Suprapubic skin (tissue), 4 donors: ENCODE results near the gene KRTAP3-3. TPM values are rescaled to one million over a fixed set of nuclear protein-coding genes. Genes with fewer than 3 reads are reported as not detected.
"Not testable (repeated sequence)": the region's sequence is repeated elsewhere in the genome, so short reads cannot be mapped to it uniquely, and the experiment has no call there.

Source experiments
- DNase-seq, 2 donors: peaks; one replicate each; pipeline ENCODE4 v3.0.0-alpha.2; 2019; ENCODE audit warnings: low spot score in 2 of 2
- H3K27ac ChIP-seq: fragments of 200-600 bp; sonication (generic); one replicate; pipeline ENCODE4 v1.5.1; 2019
- H3K27me3 ChIP-seq: fragments of 200-600 bp; sonication (generic); one replicate; pipeline ENCODE4 v1.5.1; 2019
- H3K36me3 ChIP-seq: fragments of 200-600 bp; sonication (generic); one replicate; pipeline ENCODE4 v1.5.1; 2019
- H3K4me1 ChIP-seq: fragments of 200-600 bp; sonication (generic); one replicate; pipeline ENCODE4 v1.5.1; 2019
- H3K4me3 ChIP-seq: fragments of 200-600 bp; sonication (generic); one replicate; pipeline ENCODE4 v1.5.1; 2019; ENCODE audit warnings: mild to moderate bottlenecking
- H3K9me3 ChIP-seq: fragments of 200-600 bp; sonication (generic); one replicate; pipeline ENCODE4 v1.5.1; 2019
- EP300 ChIP-seq: sonication (generic); formaldehyde crosslinking; IDR thresholded peaks from one replicate; pipeline ENCODE4 v1.6.1; 2017; ENCODE audit warnings: antibody characterized with exemption
- POLR2A ChIP-seq, 2 donors: fragments of 450-650 bp; IDR thresholded peaks; one replicate each; pipeline ENCODE4 v1.6.1; 2017; ENCODE audit warnings: antibody characterized with exemption in 2 of 2, mild to moderate bottlenecking in 2 of 2, moderate library complexity in 2 of 2
- POLR2AphosphoS5 ChIP-seq, 3 donors: sonication (generic); formaldehyde crosslinking; IDR thresholded peaks; one replicate each; pipeline ENCODE4 v1.6.1; 2017; ENCODE audit warnings: antibody characterized with exemption in 3 of 3
- WGBS: methylation state at CpG from one replicate; pipeline ENCODE4 v1.1.5; 2018; 5-methylcytosine and 5-hydroxymethylcytosine counted together
- total RNA-seq, 4 donors: library from RNA; depleted of rRNA; stranded (reverse); fragments of >200 nt; gene quantifications; one replicate each; pipeline ENCODE4 v1.1.0, GENCODE V29; 2016
- TF ChIP-seq, protein P1 (sequence below), 2 donors: fragments of 200-600 bp in 1 of 2; fragments of 450-650 bp in 1 of 2; sonication (generic) in 1 of 2; IDR thresholded peaks; one replicate each; pipeline ENCODE4 v1.5.1; 2016 to 2019; ENCODE audit warnings: antibody characterized with exemption in 2 of 2, mild to moderate bottlenecking in 1 of 2, moderate library complexity in 1 of 2

The KRTAP3-3 gene
- total RNA-seq, 4 donors from 2014 or later: 2.8 to 22.9 TPM; not detected in 2

DNA sequence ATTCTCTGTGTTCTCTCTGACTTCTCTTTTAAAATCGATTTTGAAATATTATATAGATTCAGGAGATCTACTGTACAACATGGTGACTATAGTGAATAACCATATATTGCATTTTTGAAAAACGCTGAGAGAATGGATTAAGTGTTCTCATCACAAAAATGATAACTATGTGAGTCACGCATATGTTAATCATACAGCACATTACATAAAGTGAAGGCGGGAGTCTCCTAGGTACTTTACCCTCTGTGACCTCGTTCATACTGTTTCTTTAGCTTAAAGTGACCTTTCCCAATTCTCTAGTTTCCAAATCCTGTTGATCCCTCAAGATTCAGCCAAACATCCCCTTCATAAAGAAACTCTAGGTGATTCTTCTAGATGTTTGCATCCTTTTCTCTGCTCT is 8.8 kb upstream of the KRTAP3-3 start:
- no peak for DNase-seq
- no peak overlapping the region for H3K27ac ChIP-seq
- H3K27me3 ChIP-seq: no peaks in the 10 kb centered on the region
- TF ChIP-seq EP300 (no peak), POLR2A (IDR thresholded peaks at IDR 0.05) (no peak), POLR2AphosphoS5 (IDR thresholded peaks at IDR 0.05) (no peak)
- TF ChIP-seq, protein P1, sequence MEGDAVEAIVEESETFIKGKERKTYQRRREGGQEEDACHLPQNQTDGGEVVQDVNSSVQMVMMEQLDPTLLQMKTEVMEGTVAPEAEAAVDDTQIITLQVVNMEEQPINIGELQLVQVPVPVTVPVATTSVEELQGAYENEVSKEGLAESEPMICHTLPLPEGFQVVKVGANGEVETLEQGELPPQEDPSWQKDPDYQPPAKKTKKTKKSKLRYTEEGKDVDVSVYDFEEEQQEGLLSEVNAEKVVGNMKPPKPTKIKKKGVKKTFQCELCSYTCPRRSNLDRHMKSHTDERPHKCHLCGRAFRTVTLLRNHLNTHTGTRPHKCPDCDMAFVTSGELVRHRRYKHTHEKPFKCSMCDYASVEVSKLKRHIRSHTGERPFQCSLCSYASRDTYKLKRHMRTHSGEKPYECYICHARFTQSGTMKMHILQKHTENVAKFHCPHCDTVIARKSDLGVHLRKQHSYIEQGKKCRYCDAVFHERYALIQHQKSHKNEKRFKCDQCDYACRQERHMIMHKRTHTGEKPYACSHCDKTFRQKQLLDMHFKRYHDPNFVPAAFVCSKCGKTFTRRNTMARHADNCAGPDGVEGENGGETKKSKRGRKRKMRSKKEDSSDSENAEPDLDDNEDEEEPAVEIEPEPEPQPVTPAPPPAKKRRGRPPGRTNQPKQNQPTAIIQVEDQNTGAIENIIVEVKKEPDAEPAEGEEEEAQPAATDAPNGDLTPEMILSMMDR (IDR thresholded peaks at IDR 0.05): no peak
- H3K4me3 ChIP-seq: no peak overlapping the region
- H3K9me3 ChIP-seq: no peaks in the 10 kb centered on the region
- 47% methylated on average over 5 of the region's 5 CpGs for WGBS
- no peaks in the 10 kb centered on the region for H3K36me3 ChIP-seq
- H3K4me1 ChIP-seq: no peaks in the 10 kb centered on the region

DNA sequence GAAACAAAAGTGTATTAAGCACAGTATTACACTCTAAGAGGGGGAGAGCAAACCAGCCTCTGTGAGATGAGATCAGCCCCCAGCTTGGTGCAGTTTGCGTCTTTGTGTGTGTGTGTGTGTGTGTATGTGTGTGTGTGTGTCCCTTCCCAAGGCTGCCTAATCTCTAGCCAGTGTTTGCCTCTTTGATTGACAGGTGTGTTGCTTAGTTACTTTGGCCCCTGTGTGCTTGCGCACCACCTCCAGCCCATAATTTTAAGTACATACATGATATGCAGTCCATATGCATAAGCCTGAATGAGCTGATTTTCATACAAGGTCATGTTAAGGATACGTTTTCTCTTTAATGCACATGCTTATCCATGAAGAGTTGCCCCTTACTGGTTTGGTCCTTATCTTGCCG is 7.8 kb upstream of the KRTAP3-3 start:
- Histone ChIP-seq H3K36me3 (no peaks in the 10 kb centered on the region), H3K4me1 (no peaks in the 10 kb centered on the region), H3K9me3 (no peaks in the 10 kb centered on the region), H3K27me3 (no peaks in the 10 kb centered on the region), H3K27ac (no peak overlapping the region), H3K4me3 (no peak overlapping the region)
- WGBS: 82% methylated on average over 4 of the region's 4 CpGs
- no peak for DNase-seq
- TF ChIP-seq POLR2A (IDR thresholded peaks at IDR 0.05) (no peak), EP300 (no peak), POLR2AphosphoS5 (IDR thresholded peaks at IDR 0.05) (no peak)
- TF ChIP-seq, protein P1 (IDR thresholded peaks at IDR 0.05): no peak

DNA sequence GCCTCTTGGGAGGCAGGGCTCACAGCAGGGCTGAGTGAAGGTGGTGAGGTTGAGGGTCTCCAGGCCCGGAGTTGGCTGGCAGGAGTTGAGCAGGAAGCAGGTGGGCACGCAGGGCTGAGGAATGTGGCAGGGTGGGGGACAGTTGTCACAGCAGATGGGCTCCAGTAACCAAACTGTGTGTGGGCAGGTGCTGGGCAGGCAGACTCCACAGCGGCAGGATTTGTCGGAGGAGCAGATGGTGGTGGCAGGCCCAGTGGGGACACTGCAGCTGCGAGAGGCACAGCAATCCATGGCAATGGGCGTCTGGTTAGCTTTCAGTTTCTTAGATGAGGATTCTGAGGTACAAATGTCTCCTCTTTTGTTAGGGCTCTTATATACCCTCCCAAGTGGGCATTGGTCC is 5.6 kb upstream of the KRTAP3-3 start, which contains the start of gene KRTAP3-2:
Gene KRTAP3-2 (minus strand): TSS at position 344 of the 400 bp plus-strand sequence. CDS start 53 bp downstream, at position 291.
- not testable (repeated sequence) for H3K9me3 ChIP-seq, H3K4me1 ChIP-seq, H3K36me3 ChIP-seq, H3K4me3 ChIP-seq, H3K27me3 ChIP-seq, H3K27ac ChIP-seq, DNase-seq
- whole genome bisulfite sequencing: 84% methylated on average over 6 of the region's 6 CpGs

DNA sequence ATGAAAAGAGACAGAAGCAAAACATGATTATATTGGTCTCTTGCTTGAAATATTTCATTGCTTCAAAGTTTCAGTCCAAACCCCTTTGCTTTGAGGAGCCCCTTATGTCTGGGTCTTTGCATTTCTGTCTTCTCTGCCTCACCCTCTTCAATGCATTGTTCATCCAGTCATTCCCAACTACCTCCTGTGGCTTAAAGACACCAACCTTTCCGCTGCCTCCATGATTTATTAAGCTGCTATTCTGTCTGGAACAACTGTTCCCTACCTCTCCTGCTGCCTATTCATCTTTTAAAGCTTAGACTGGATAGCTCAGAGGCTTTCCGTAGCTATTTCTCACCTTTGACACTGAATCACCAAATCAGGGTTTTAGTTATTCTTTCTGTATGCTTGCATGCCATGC is 3.4 kb upstream of the KRTAP3-3 start:
- H3K4me1 ChIP-seq: no peaks in the 10 kb centered on the region
- 78% methylated on average over 2 of the region's 2 CpGs for WGBS
- no peaks in the 10 kb centered on the region for H3K36me3 ChIP-seq
- H3K27ac ChIP-seq: no peak overlapping the region
- no peaks in the 10 kb centered on the region for H3K9me3 ChIP-seq
- H3K27me3 ChIP-seq: no peaks in the 10 kb centered on the region
- TF ChIP-seq EP300: no peak
- TF ChIP-seq, protein P1 (IDR thresholded peaks at IDR 0.05): no peak
- no peak overlapping the region for H3K4me3 ChIP-seq
- DNase-seq: no peak

DNA sequence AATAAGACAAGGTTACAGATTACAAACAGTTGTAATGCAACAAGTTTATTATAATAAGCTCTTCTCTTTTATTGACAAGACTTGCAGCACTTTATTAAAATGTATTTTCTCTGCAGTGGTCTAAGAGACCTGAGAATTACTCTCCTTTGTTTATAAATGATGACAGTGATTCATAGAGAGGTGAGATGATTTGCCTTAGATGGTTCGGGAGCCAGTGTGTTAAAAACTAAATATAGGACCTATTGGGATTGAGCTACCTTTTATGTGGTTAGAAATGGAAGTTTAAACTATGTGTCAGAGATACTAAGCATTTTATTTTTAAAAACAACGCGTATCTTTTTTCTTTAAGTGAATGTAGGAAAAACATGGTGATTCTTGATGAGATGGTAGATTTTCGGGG is 2.9 kb upstream of the KRTAP3-3 start:
- H3K27ac ChIP-seq: no peak overlapping the region
- 89% methylated on average over 4 of the region's 4 CpGs for WGBS
- no peaks in the 10 kb centered on the region for H3K9me3 ChIP-seq
- H3K4me1 ChIP-seq: no peaks in the 10 kb centered on the region
- no peaks in the 10 kb centered on the region for H3K36me3 ChIP-seq
- H3K4me3 ChIP-seq: no peak overlapping the region
- H3K27me3 ChIP-seq: no peaks in the 10 kb centered on the region
- TF ChIP-seq POLR2AphosphoS5 (IDR thresholded peaks at IDR 0.05) (no peak), EP300 (no peak), POLR2A (IDR thresholded peaks at IDR 0.05) (no peak)
- TF ChIP-seq, protein P1 (IDR thresholded peaks at IDR 0.05): no peak
- DNase-seq: no peak

DNA sequence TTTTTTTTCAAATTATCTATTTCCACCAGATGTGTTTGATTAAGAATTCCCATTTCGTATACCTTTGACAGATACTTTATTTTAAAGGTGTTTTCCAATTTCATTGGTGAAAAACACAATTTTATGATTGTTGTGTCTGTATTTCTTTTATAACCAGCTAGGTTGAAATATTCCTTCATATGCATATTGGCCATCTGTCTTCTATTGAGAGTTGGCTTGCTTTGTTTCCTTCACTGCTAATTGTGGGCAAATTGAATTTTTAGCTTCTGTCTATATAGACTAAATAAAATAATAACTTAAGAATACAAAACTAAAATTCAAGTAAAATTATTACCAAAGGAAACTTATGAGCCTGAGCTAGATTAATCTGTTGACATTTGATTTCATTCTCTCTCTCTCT is 1.2 kb upstream of the KRTAP3-3 start:
- TF ChIP-seq EP300 (no peak), POLR2AphosphoS5 (IDR thresholded peaks at IDR 0.05) (no peak), POLR2A (IDR thresholded peaks at IDR 0.05) (no peak)
- TF ChIP-seq, protein P1 (IDR thresholded peaks at IDR 0.05): no peak
- Histone ChIP-seq H3K9me3 (no peaks in the 10 kb centered on the region), H3K4me3 (no peak overlapping the region), H3K36me3 (no peaks in the 10 kb centered on the region), H3K4me1 (no peaks in the 10 kb centered on the region), H3K27me3 (no peaks in the 10 kb centered on the region), H3K27ac (no peak overlapping the region)
- 89% methylated on average over 1 of the region's 1 CpG for WGBS
- no peak for DNase-seq
